Suprapubic skin (tissue), 4 donors: ENCODE results near the gene CFAP44.

Experiments
- CTCF ChIP-seq, 2 donors: fragments of 200-600 bp in 1 of 2; fragments of 450-650 bp in 1 of 2; sonication (generic) in 1 of 2; IDR thresholded peaks; one replicate each; pipeline ENCODE4 v1.5.1; 2016 to 2019; ENCODE audit warnings: antibody characterized with exemption in 2 of 2, mild to moderate bottlenecking in 1 of 2, moderate library complexity in 1 of 2
- EP300 ChIP-seq: sonication (generic); formaldehyde crosslinking; IDR thresholded peaks from one replicate; pipeline ENCODE4 v1.6.1; 2017; ENCODE audit warnings: antibody characterized with exemption
- POLR2A ChIP-seq, 2 donors: fragments of 450-650 bp; IDR thresholded peaks; one replicate each; pipeline ENCODE4 v1.6.1; 2017; ENCODE audit warnings: antibody characterized with exemption in 2 of 2, mild to moderate bottlenecking in 2 of 2, moderate library complexity in 2 of 2
- POLR2AphosphoS5 ChIP-seq, 3 donors: sonication (generic); formaldehyde crosslinking; IDR thresholded peaks; one replicate each; pipeline ENCODE4 v1.6.1; 2017; ENCODE audit warnings: antibody characterized with exemption in 3 of 3

- no peak for TF ChIP-seq CTCF (IDR thresholded peaks at IDR 0.05)
- no peak for TF ChIP-seq POLR2A (IDR thresholded peaks at IDR 0.05)
- no peak for TF ChIP-seq EP300
- no peak for TF ChIP-seq POLR2AphosphoS5 (IDR thresholded peaks at IDR 0.05)
These were observed 31.6 kb downstream of the CFAP44 start for GRCh38 chr3:113409676-113410075.
